SJSA1 (cell line): Measurements from ENCODE around the gene SMG6. TPM values are rescaled to one million over a fixed set of nuclear protein-coding genes. Genes with fewer than 3 reads are reported as not detected.
"Not testable (repeated sequence)": the region's sequence is repeated elsewhere in the genome, so short reads cannot be mapped to it uniquely, and the experiment has no call there.

Experiments
- DNase-seq, 2 experiments: peaks; one replicate each; pipeline ENCODE4 v3.0.0-alpha.2; 2015 to 2020; ENCODE audit warnings: low spot score in 2 of 2, low read depth in 1 of 2
- H3K27ac ChIP-seq: fragments of 250-450 bp; sonication (Bioruptor Pico); 2 replicates; pipeline ENCODE4 v1.5.1; 2020; ENCODE audit warnings: mild to moderate bottlenecking, moderate library complexity
- H3K27me3 ChIP-seq: fragments of 250-450 bp; sonication (Bioruptor Pico); replicated peaks from 2 replicates; pipeline ENCODE4 v1.5.1; 2020; ENCODE audit warnings: mild to moderate bottlenecking, moderate library complexity
- H3K36me3 ChIP-seq: fragments of 250-450 bp; sonication (Bioruptor Pico); 2 replicates; pipeline ENCODE4 v1.5.1; 2020; ENCODE audit warnings: mild to moderate bottlenecking
- H3K4me1 ChIP-seq: fragments of 250-450 bp; sonication (Bioruptor Pico); replicated peaks from 2 replicates; pipeline ENCODE4 v1.6.1; 2021; ENCODE audit warnings: mild to moderate bottlenecking
- H3K4me3 ChIP-seq: fragments of 250-450 bp; sonication (Bioruptor Pico); 2 replicates; pipeline ENCODE4 v1.5.1; 2020; ENCODE audit warnings: mild to moderate bottlenecking
- H3K9me3 ChIP-seq: fragments of 250-450 bp; sonication (Bioruptor Pico); replicated peaks from 2 replicates; pipeline ENCODE4 v1.5.1; 2020; ENCODE audit warnings: mild to moderate bottlenecking
- total RNA-seq: library from RNA; depleted of rRNA; stranded (reverse); fragments of >200 nt; shearing (Covaris generic); gene quantifications from 2 replicates; pipeline ENCODE4 v1.2.3, GENCODE V29; 2014

The SMG6 gene
- total RNA-seq, 1 experiment from 2014 or later: 23.9 TPM

DNA sequence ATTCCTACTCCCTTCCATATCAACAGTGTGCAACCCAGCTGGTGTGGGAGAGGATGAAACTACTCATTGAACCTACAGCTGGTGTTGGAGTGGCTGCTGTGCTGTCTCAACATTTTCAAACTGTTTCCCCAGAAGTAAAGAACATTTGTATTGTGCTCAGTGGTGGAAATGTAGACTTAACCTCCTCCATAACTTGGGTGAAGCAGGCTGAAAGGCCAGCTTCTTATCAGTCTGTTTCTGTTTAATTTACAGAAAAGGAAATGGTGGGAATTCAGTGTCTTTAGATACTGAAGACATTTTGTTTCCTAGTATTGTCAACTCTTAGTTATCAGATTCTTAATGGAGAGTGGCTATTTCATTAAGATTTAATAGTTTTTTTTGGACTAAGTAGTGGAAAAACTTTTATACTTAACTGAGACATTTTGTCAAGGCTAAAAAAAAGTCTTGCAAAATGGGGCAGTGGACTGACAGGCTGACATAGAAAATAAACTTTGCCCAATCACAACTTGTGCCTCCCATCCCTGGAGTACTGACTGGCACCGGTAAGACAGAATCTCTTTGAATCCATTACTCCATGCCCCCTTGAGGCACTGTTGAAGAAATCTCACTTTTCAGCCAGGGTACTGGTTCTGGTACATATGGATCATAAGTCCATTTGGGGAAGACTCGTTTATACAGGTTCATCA lies 20.2 kb upstream of the SMG6 start:
- peaks cover 75% of the 10 kb centered on the region for H3K36me3 ChIP-seq
- H3K27me3 ChIP-seq: no peaks in the 10 kb centered on the region
- H3K4me3 ChIP-seq: no peak overlapping the region
- H3K4me1 ChIP-seq: no peaks in the 10 kb centered on the region
- H3K27ac ChIP-seq: no peak overlapping the region
- no peaks in the 10 kb centered on the region for H3K9me3 ChIP-seq
- no peak for DNase-seq

DNA sequence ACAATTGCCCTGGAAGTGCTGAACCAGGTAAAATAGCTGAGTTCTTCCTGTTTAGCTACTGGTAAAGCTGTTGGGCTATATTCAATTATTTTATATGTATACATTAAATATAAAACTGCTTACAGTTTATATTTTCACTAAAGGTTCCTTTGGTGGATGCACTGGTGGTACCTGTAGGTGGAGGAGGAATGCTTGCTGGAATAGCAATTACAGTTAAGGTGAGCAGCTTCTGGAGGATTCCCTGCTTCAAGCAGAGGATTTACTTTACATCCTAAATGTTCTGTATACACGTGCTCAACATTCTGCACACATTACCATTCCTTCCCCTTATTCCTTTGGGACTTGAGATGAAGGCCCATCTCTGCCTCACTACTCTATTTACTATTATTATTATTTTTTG lies 17.8 kb upstream of the SMG6 start:
- DNase-seq: no peak
- Histone ChIP-seq H3K4me3 (no peak overlapping the region), H3K9me3 (no peaks in the 10 kb centered on the region), H3K27ac (no peak overlapping the region), H3K4me1 (no peaks in the 10 kb centered on the region), H3K36me3 (peaks cover 67% of the 10 kb centered on the region), H3K27me3 (no peaks in the 10 kb centered on the region)

DNA sequence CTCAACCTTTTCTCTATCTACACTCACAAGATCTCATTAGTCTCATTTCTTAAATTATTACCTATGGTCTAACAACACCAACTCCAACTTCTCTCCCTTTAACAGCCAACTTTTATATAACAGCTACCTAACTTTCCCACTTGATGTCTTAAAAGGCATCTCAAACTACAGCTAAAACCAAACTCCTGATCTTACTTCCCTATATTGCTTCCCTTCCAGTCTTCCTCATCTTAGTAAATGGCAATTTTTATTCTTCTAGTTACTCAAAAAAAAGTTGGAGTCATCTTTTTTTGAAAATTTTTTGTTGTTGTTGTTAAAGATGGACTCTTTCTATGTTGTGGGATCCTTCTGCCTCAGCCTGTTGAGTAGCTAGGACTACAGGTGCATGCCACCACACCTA lies 15.5 kb upstream of the SMG6 start:
- DNase-seq: no peak
- Histone ChIP-seq H3K27me3 (no peaks in the 10 kb centered on the region), H3K36me3 (peaks cover 48% of the 10 kb centered on the region), H3K4me3 (no peak overlapping the region), H3K27ac (no peak overlapping the region), H3K4me1 (no peaks in the 10 kb centered on the region), H3K9me3 (no peaks in the 10 kb centered on the region)

DNA sequence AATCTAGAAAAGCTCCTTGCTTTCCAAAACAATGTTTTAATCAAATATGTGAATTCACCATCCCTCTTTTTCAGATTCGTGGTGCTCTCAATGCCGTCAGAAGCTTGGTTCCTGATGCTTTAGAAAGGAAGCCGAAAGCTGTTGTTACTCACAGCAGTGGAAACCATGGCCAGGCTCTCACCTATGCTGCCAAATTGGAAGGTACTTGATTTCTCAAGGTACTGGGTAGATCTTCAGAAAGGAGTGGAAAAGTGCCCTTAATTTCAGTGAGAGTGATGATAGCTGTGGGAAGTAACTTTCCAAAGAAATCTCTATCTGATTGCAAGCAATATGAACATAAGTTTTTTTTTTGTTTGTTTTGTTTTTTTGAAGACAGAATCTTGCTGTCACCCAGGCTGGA lies 14.2 kb upstream of the SMG6 start:
- Histone ChIP-seq H3K9me3 (no peaks in the 10 kb centered on the region), H3K36me3 (peaks cover 35% of the 10 kb centered on the region), H3K27me3 (no peaks in the 10 kb centered on the region), H3K4me3 (no peak overlapping the region), H3K27ac (no peak overlapping the region), H3K4me1 (no peaks in the 10 kb centered on the region)
- DNase-seq: no peak

DNA sequence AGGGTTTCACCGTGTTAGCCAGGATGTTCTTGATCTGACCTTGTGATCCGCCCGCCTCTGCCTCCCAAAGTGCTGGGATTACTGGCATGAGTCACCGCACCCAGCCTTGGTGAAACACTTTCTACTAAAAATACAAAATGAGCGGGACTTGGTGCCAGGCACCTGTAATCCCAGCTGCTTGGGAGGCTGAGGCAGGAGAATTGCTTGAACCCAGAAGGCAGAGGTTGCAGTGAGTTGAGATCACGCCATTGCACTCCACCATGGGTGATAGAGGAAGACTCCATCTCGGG lies 13.3 kb upstream of the SMG6 start:
- not testable (repeated sequence) for H3K9me3 ChIP-seq, H3K27ac ChIP-seq, H3K4me1 ChIP-seq, H3K27me3 ChIP-seq, H3K4me3 ChIP-seq, DNase-seq
- H3K36me3 ChIP-seq: peaks cover 27% of the 10 kb centered on the region

DNA sequence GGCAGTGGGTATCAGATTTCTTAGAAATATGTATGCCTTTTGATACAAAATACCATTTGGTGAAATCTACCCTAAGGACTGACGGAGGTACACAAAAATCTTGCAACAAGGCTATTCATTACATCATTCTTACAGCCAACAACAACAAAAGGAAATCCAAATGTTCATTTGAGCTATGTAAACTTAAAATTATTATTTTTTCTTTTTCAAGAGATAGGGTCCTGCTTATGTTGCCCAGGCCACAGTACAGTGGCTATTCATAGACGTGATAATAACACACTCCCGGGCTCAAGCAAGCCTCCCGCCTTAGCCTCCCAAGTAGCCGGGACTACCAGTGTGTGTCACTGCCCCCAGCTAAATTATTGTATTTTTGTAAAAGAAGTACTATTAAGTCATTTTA lies 9.2 kb upstream of the SMG6 start:
- H3K36me3 ChIP-seq: peaks cover 8% of the 10 kb centered on the region
- DNase-seq: no peak
- H3K27ac ChIP-seq: no peak overlapping the region
- no peaks in the 10 kb centered on the region for H3K9me3 ChIP-seq
- H3K4me3 ChIP-seq: no peak overlapping the region
- H3K27me3 ChIP-seq: no peaks in the 10 kb centered on the region
- no peaks in the 10 kb centered on the region for H3K4me1 ChIP-seq

DNA sequence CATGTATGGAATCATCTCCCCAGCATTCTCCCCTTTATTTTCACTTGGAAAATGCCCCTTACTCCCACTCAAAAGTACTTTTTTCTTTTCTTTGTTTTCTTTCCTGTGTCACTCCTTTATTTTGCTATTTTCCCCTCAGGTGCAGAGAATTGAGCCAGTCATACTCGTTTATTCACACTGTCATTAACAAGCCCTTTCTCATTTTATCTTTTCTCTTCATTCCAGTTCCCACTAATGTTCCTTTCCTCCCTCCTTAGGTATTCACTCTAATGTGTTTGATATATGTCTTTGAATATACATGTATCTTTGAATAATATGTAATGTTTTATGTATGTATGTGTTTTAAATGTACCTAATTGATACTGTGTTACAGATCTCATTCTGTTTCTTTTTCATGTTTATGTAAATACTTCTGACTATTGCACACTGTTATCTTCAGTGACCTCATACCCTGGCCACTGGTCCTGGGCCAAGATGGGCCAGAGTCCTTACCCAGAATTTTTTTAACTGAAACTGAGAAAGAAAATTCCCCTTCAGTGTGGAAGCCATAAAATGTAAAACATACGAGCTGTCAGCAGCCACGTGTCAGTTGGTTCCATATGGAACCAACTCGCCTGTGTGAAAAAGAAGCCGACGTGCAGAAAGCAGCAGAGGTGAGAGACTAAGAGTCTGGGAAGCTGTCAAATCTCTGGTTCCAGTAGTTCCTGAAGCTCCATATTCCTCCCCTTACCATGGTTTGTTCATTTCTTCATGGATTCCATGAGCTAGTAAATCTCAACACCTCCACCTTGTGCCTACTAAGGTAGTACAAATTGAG lies 6.0 kb upstream of the SMG6 start:
- Histone ChIP-seq H3K9me3 (no peaks in the 10 kb centered on the region), H3K4me1 (no peaks in the 10 kb centered on the region), H3K27me3 (no peaks in the 10 kb centered on the region), H3K27ac (no peak overlapping the region), H3K4me3 (no peak overlapping the region), H3K36me3 (peaks cover 9% of the 10 kb centered on the region)
- DNase-seq: no peak

DNA sequence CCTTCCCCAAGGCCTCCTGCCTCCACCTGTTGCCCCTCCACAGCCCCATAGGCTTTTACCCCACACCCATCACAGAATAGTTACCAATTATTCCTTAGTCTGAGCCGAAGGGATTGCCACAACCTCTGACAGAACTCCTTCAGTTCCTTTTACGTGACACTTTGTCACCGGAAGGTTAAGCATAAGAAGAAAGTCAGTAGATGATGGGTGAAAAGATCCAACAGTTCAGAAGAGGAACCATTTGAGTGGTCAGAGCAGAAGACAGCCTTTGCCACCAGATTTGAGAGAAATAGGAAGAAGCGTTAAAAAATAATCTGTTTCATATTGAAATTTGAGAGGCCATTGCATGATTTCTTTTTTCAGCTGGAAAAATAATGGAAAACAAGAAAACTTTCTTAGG lies 1.3 kb upstream of the SMG6 start:
- Histone ChIP-seq H3K36me3 (peaks cover 16% of the 10 kb centered on the region), H3K27ac (no peak overlapping the region), H3K9me3 (no peaks in the 10 kb centered on the region), H3K4me3 (no peak overlapping the region), H3K27me3 (no peaks in the 10 kb centered on the region), H3K4me1 (peaks cover 6% of the 10 kb centered on the region)
- DNase-seq: no peak

DNA sequence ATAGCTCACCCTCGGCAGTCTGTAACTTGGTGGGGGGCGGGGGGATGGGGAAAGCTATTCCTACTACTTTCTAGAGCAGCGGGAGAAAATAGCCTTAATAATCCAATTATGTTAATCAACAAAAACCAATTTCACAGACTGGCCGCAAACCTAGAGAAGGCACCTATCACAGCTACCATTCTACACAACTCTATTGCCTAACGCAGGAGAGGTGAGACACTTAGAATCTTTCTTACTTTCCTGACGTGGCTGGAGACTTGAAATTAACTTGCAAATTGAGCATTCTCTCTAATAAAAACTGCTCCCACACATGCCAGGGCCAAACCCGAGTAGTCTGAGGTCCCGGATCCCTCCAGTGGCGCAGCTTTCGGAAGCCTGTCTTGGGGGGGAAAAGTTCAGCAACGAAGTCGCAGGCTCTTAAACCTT lies 794 bp downstream of the SMG6 start:
- Histone ChIP-seq H3K27me3 (no peaks in the 10 kb centered on the region), H3K4me3 (peak overlapping the region; percentile 82), H3K27ac (peak overlapping the region; percentile 51; the same call in 1 of the 2 replicates), H3K36me3 (peaks cover 30% of the 10 kb centered on the region), H3K9me3 (no peaks in the 10 kb centered on the region), H3K4me1 (peaks cover 6% of the 10 kb centered on the region)
- peak in 1 of 2 experiments; percentile 3 for DNase-seq

DNA sequence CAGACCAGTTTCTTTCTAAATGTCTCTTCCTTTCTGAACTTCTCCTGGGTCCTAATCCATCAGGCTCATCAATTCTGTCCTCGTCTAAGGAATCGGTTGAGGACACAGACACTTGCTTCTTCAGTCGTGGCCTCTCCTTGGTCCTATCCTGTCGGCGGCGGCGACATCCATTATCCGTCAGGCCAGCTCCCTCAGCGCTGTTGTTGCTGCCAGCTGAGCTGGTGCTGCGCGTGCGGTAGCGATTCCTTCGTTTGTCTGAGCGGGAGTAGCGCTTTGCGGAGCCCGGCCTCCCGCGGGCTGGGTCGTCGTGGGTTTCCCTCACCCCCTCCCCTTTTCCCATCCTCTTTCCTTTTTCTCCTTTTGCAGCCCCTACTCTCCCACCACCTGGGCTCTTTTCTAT lies 3.8 kb downstream of the SMG6 start:
- peaks cover 6% of the 10 kb centered on the region for H3K4me1 ChIP-seq
- peaks cover 50% of the 10 kb centered on the region for H3K36me3 ChIP-seq
- H3K27me3 ChIP-seq: no peaks in the 10 kb centered on the region
- no peak overlapping the region for H3K4me3 ChIP-seq
- no peak overlapping the region for H3K27ac ChIP-seq
- no peaks in the 10 kb centered on the region for H3K9me3 ChIP-seq
- no peak for DNase-seq

DNA sequence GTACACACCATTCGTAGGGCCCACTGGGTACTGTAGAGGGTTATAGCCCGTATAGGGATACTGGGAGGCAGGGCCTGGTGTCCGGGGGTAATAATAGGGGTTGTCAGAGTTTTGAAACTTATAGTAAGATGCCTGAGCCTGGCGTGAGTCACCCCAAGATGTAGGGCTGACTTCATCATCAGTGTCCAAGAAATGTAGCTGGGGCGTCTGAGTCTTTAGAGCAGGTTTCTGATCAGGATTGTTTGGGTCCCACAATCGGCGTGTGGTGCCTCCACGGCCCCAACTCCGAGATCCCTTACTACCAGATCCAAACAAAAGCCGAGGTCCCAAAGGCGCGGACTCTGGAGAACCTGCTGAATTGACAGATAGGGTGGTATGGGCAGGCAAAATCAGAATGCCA lies 4.4 kb downstream of the SMG6 start:
- peaks cover 56% of the 10 kb centered on the region for H3K36me3 ChIP-seq
- no peak overlapping the region for H3K27ac ChIP-seq
- DNase-seq: no peak
- no peaks in the 10 kb centered on the region for H3K27me3 ChIP-seq
- H3K4me3 ChIP-seq: no peak overlapping the region
- H3K4me1 ChIP-seq: peaks cover 6% of the 10 kb centered on the region
- no peaks in the 10 kb centered on the region for H3K9me3 ChIP-seq

DNA sequence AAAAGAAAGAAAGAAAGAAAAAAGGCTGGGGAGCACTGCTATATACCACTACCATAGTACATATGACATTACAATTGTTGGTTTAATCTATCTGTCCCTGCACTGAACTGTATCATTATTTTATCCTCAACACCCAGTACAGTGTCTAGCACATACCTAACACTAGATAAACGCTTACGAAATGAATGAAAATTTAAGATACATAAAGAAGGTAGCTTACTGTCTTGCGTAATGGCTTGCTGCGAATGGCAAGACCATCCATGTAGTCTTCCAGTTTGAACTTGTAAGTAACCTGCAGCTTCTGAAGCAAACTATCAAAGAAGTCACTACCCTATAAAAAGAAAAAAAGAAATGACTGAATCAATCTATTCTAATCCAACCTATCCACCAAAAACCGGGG lies 6.6 kb downstream of the SMG6 start:
- Histone ChIP-seq H3K27ac (no peak overlapping the region), H3K36me3 (peaks cover 75% of the 10 kb centered on the region), H3K27me3 (no peaks in the 10 kb centered on the region), H3K4me3 (no peak overlapping the region), H3K9me3 (no peaks in the 10 kb centered on the region), H3K4me1 (no peaks in the 10 kb centered on the region; the same call in 1 of the 2 replicates)
- no peak for DNase-seq

DNA sequence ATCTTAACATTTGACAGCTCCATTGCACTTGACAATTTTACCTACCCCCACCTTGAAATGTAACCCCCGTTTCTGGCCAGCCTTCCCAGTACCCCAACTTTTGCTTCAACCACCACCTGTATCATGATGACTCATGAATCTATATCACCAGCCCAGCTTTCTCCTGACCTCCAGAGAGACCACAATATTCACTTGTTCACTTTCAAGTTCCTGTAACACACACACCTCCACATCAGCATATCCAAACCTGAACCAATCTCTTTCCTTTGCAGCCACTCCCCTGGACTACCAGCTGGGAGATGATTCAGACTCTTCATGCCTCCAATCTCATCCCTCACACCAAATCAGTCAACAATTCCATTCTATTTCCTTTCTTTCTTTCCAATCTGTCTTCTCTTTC lies 8.0 kb downstream of the SMG6 start:
- Histone ChIP-seq H3K36me3 (peaks cover 79% of the 10 kb centered on the region), H3K27me3 (no peaks in the 10 kb centered on the region), H3K9me3 (no peaks in the 10 kb centered on the region), H3K4me1 (no peaks in the 10 kb centered on the region; the same call in 1 of the 2 replicates), H3K27ac (no peak overlapping the region), H3K4me3 (no peak overlapping the region)
- no peak for DNase-seq

DNA sequence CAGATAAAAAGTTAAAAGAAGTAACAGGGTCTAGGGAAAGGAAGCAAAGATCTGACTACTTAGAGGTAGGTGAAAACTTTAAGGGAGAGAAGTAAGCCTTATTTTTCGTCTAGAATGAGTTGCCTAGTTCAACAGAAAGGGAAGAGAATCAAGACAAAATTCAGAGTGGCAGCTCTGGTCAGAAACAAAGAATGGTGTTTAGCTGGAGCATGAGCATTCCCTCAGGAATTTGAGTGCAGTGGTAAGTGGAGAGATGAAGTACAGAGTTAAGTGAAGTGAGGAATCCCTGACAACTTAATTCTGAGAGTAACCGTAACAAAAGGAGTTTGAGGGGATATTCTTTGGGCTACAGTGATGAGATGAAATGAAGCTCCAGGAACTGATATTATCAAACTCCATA lies 11.5 kb downstream of the SMG6 start:
- no peaks in the 10 kb centered on the region; the same call in 1 of the 2 replicates for H3K4me1 ChIP-seq
- H3K4me3 ChIP-seq: no peak overlapping the region
- H3K36me3 ChIP-seq: peaks cover 72% of the 10 kb centered on the region
- no peak overlapping the region for H3K27ac ChIP-seq
- DNase-seq: no peak
- H3K9me3 ChIP-seq: no peaks in the 10 kb centered on the region
- no peaks in the 10 kb centered on the region for H3K27me3 ChIP-seq
